ENCODE measurements around the gene BTNL2.
A peak's percentile ranks its signal among the peaks of the same experiment; 100 is the strongest.

DNA sequence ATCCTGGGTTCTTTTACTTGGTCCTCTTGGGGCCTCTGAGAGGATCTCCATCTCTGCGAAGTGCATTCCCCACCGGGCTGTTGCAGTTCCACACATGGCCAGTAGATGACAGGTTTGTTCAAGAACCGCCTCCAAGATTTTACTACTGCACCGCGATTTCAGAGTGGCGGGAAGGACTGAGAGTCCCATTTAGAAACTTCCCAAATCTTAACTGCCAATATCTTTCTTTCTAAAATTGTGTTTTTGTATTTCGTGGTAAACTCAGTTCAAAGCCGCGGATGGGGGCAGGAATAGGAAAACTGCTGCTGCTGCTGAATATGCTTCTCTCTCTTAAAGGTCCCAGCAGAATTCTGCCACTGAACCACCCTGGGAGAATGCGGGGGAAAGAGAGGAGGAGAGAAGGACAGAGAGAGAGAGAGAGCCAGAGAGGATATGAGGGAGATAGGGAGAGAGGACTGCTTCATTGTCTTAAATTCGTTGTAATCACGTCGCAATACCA is 8.6 kb upstream of the BTNL2 start:
- TF ChIP-seq HMGXB4 (CRISPR knock-in tag; IDR thresholded peaks at IDR 0.05) (no peak), MBD1 (CRISPR knock-in tag; IDR thresholded peaks at IDR 0.05) (no peak), MTA3 (IDR thresholded peaks at IDR 0.05; ENCODE audit: borderline replicate concordance) (no peak), PCBP2 (IDR thresholded peaks at IDR 0.05; ENCODE audit: low read depth, low read length, poor library complexity, severe bottlenecking) (no peak), ATF2 (CRISPR knock-in tag; IDR thresholded peaks at IDR 0.05) (no peak), MYC (IDR thresholded peaks at IDR 0.05; ENCODE audit: low read depth, low read length) (peak; percentile 25; the same call in 1 of the 2 replicates), MYC (CRISPR knock-in tag; IDR thresholded peaks at IDR 0.05; ENCODE audit: borderline replicate concordance, low read depth) (no peak), PRMT5 (CRISPR knock-in tag; IDR thresholded peaks at IDR 0.05) (no peak), ZSCAN29 (IDR thresholded peaks at IDR 0.05) (no peak)
- TF ChIP-seq, protein P1, sequence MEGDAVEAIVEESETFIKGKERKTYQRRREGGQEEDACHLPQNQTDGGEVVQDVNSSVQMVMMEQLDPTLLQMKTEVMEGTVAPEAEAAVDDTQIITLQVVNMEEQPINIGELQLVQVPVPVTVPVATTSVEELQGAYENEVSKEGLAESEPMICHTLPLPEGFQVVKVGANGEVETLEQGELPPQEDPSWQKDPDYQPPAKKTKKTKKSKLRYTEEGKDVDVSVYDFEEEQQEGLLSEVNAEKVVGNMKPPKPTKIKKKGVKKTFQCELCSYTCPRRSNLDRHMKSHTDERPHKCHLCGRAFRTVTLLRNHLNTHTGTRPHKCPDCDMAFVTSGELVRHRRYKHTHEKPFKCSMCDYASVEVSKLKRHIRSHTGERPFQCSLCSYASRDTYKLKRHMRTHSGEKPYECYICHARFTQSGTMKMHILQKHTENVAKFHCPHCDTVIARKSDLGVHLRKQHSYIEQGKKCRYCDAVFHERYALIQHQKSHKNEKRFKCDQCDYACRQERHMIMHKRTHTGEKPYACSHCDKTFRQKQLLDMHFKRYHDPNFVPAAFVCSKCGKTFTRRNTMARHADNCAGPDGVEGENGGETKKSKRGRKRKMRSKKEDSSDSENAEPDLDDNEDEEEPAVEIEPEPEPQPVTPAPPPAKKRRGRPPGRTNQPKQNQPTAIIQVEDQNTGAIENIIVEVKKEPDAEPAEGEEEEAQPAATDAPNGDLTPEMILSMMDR (IDR thresholded peaks at IDR 0.05 in 2 of 3, conservative IDR thresholded peaks at IDR 0.05 in 1 of 3; ENCODE audit: insufficient read depth in 2 of 3, low read depth in 1 of 3, low read length in 3 of 3): peak; percentile 96 to 99 (median 98)
- TF ChIP-seq, protein P2, sequence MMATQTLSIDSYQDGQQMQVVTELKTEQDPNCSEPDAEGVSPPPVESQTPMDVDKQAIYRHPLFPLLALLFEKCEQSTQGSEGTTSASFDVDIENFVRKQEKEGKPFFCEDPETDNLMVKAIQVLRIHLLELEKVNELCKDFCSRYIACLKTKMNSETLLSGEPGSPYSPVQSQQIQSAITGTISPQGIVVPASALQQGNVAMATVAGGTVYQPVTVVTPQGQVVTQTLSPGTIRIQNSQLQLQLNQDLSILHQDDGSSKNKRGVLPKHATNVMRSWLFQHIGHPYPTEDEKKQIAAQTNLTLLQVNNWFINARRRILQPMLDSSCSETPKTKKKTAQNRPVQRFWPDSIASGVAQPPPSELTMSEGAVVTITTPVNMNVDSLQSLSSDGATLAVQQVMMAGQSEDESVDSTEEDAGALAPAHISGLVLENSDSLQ (IDR thresholded peaks at IDR 0.05): no peak
